ENCODE results near the gene AGBL1. TPM values are rescaled to one million over a fixed set of nuclear protein-coding genes. Genes with fewer than 3 reads are reported as not detected.

Gene AGBL1
- total RNA-seq, 4 donors from 2014 or later, result 0.32 to 0.40 TPM; not detected in 2

- WGBS, 2 donors (ENCODE audit: low coverage in 1 of 2), result 57 to 68% methylated on average over 4 of the region's 4 CpGs
- in situ Hi-C loops (cut with MboI; ENCODE audit: low pct_ligation_motif_present in 1 of 4, low pct_unique_long_range_greater_than_20kb in 1 of 4, low sequenced_read_pairs in 3 of 4), result no loop called here
Measured at GRCh38 chr15:86948719-86949118, 869.0 kb downstream of the AGBL1 start.

DNA sequence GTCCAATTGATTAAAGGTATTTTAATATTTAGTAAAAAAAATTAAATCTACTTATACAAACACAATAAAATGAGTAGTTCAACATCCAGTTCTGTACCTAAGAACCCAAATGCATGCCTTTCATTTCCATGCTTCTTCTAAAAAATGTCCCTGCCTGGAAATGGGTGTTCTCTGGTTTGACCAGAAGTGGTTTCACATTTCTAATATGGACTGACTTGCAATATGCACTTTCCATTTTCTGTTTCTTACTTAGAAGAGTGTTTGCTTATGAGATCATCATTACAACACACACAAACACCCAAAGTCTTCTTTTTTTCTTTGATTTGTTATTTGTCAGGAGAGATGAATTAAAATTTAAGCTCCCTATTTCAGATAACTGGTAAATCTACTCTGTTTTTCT, 879.6 kb downstream of the AGBL1 start:
- Histone ChIP-seq H3K4me3 (no peak overlapping the region), H3K27me3 (no peaks in the 10 kb centered on the region), H3K4me1 (no peaks in the 10 kb centered on the region), H3K27ac (no peak overlapping the region), H3K36me3 (no peaks in the 10 kb centered on the region), H3K9me3 (no peaks in the 10 kb centered on the region)
- intact Hi-C loops (cut with DNase I; ENCODE audit: low total_unique reads), result loop anchor here (10.0 kb wide), 1 partner anchor 504 kb away; no protein-coding TSS in a partner anchor
- TF ChIP-seq, protein P1, sequence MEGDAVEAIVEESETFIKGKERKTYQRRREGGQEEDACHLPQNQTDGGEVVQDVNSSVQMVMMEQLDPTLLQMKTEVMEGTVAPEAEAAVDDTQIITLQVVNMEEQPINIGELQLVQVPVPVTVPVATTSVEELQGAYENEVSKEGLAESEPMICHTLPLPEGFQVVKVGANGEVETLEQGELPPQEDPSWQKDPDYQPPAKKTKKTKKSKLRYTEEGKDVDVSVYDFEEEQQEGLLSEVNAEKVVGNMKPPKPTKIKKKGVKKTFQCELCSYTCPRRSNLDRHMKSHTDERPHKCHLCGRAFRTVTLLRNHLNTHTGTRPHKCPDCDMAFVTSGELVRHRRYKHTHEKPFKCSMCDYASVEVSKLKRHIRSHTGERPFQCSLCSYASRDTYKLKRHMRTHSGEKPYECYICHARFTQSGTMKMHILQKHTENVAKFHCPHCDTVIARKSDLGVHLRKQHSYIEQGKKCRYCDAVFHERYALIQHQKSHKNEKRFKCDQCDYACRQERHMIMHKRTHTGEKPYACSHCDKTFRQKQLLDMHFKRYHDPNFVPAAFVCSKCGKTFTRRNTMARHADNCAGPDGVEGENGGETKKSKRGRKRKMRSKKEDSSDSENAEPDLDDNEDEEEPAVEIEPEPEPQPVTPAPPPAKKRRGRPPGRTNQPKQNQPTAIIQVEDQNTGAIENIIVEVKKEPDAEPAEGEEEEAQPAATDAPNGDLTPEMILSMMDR (IDR thresholded peaks at IDR 0.05), result no peak
- TF ChIP-seq EP300 (IDR thresholded peaks at IDR 0.05; ENCODE audit: low read depth) (no peak), POLR2A (IDR thresholded peaks at IDR 0.05) (no peak), POLR2AphosphoS5 (IDR thresholded peaks at IDR 0.05) (no peak)
- in situ Hi-C loops (cut with MboI; ENCODE audit: low pct_ligation_motif_present in 1 of 4, low pct_unique_long_range_greater_than_20kb in 1 of 4, low sequenced_read_pairs in 3 of 4), result no loop called here
- no peak for DNase-seq

More at GRCh38 chr15:86948719-86949118, 869.0 kb downstream of the AGBL1 start:
- Histone ChIP-seq H3K27ac (no peak overlapping the region), H3K4me3 (no peak overlapping the region), H3K4me1 (no peaks in the 10 kb centered on the region), H3K27me3 (no peaks in the 10 kb centered on the region), H3K9me3 (no peaks in the 10 kb centered on the region), H3K36me3 (no peaks in the 10 kb centered on the region)
- TF ChIP-seq EP300 (IDR thresholded peaks at IDR 0.05; ENCODE audit: low read depth) (no peak), POLR2AphosphoS5 (IDR thresholded peaks at IDR 0.05) (no peak), POLR2A (IDR thresholded peaks at IDR 0.05) (no peak)
- TF ChIP-seq, protein P1 (IDR thresholded peaks at IDR 0.05), result no peak
- intact Hi-C loops (cut with DNase I; ENCODE audit: low total_unique reads), result no loop called here
- no peak for DNase-seq

DNA sequence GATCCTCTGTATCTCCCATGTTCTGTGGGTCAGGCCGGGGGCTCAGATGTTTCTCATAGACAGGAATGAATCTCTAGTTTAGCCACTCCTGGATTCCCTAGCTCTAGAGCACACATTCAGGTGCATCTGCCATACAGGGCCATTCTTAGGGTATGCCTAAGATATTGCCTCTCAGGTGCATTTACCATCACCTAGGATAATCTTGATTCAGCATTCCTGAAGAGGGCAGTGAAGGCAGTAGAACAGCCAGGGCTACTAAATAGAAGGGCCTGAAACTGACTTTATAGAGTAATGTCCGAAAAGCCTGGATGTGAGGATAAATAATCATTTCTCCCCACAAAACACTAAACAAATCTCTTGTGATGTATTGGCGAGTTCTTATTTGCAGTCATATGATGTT, 882.0 kb downstream of the AGBL1 start:
- no peak overlapping the region for H3K4me3 ChIP-seq
- no peaks in the 10 kb centered on the region for H3K4me1 ChIP-seq
- H3K27me3 ChIP-seq, result no peaks in the 10 kb centered on the region
- no peak overlapping the region for H3K27ac ChIP-seq
- H3K9me3 ChIP-seq, result no peaks in the 10 kb centered on the region
- WGBS, 2 donors (ENCODE audit: low coverage in 1 of 2), result 77 to 94% methylated on average over 2 to 3 of the region's 3 CpGs
- no peak for TF ChIP-seq EP300 (IDR thresholded peaks at IDR 0.05; ENCODE audit: low read depth)
- no peak for TF ChIP-seq POLR2A (IDR thresholded peaks at IDR 0.05)
- no peak for DNase-seq
- no peaks in the 10 kb centered on the region for H3K36me3 ChIP-seq
- in situ Hi-C loops (cut with MboI; ENCODE audit: low pct_ligation_motif_present in 1 of 4, low pct_unique_long_range_greater_than_20kb in 1 of 4, low sequenced_read_pairs in 3 of 4) (no loop called here), intact Hi-C loops (cut with DNase I; ENCODE audit: low total_unique reads) (no loop called here)

DNA sequence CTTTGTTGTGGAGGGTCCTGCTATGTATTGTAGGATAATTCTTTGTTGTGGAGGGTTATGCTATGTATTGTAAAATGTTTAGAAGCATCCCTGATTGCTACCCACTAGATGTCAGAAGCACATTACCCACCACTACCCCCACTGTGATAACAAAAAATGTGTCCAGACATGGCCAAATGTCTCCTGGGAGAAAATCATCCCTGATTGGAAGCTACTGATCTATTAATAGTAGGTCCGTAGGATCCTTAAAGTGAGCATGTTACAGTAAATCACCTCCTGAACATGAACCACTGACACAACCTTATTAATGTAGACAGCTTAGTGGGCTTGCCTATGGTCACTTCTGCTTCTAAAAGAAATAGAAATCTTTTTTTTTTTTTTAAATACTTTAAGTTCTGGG, 884.6 kb downstream of the AGBL1 start:
- H3K4me1 ChIP-seq, result no peaks in the 10 kb centered on the region
- no peaks in the 10 kb centered on the region for H3K27me3 ChIP-seq
- no peak for DNase-seq
- H3K4me3 ChIP-seq, result no peak overlapping the region
- no peak overlapping the region for H3K27ac ChIP-seq
- 50 to 91% methylated on average over 1 of the region's 1 CpG for WGBS, 2 donors (ENCODE audit: low coverage in 1 of 2)
- intact Hi-C loops (cut with DNase I; ENCODE audit: low total_unique reads) (no loop called here), in situ Hi-C loops (cut with MboI; ENCODE audit: low pct_ligation_motif_present in 1 of 4, low pct_unique_long_range_greater_than_20kb in 1 of 4, low sequenced_read_pairs in 3 of 4) (no loop called here)
- TF ChIP-seq POLR2A (IDR thresholded peaks at IDR 0.05), result no peak
- TF ChIP-seq, protein P1 (IDR thresholded peaks at IDR 0.05), result no peak
- TF ChIP-seq EP300 (IDR thresholded peaks at IDR 0.05; ENCODE audit: low read depth), result no peak
- no peaks in the 10 kb centered on the region for H3K36me3 ChIP-seq
- no peaks in the 10 kb centered on the region for H3K9me3 ChIP-seq

GRCh38 chr15:86968244-86968643, 888.6 kb downstream of the AGBL1 start:
- no peak for DNase-seq
- Histone ChIP-seq H3K4me1 (no peaks in the 10 kb centered on the region), H3K27ac (no peak overlapping the region), H3K36me3 (no peaks in the 10 kb centered on the region), H3K4me3 (no peak overlapping the region), H3K9me3 (no peaks in the 10 kb centered on the region), H3K27me3 (no peaks in the 10 kb centered on the region)
- in situ Hi-C loops (cut with MboI; ENCODE audit: low pct_ligation_motif_present in 1 of 4, low pct_unique_long_range_greater_than_20kb in 1 of 4, low sequenced_read_pairs in 3 of 4) (no loop called here), intact Hi-C loops (cut with DNase I; ENCODE audit: low total_unique reads) (no loop called here)
- no peak for TF ChIP-seq POLR2A (IDR thresholded peaks at IDR 0.05)
- no peak for TF ChIP-seq POLR2AphosphoS5 (IDR thresholded peaks at IDR 0.05)
- TF ChIP-seq, protein P1 (IDR thresholded peaks at IDR 0.05), result no peak
- no peak for TF ChIP-seq EP300 (IDR thresholded peaks at IDR 0.05; ENCODE audit: low read depth)
- WGBS, 2 donors (ENCODE audit: low coverage in 1 of 2), result 59 to 68% methylated on average over 3 to 4 of the region's 4 CpGs

Measured in transverse colon (tissue), 4 donors.